GM12878 (cell line): ENCODE data around the gene KCND2. TPM values are rescaled to one million over a fixed set of nuclear protein-coding genes. Genes with fewer than 3 reads are reported as not detected.
A peak's percentile ranks its signal among the peaks of the same experiment; 100 is the strongest.

Experiments
- CHD2 ChIP-seq: IDR thresholded peaks from 2 replicates; pipeline ENCODE4 v1.6.1; 2011; ENCODE audit warnings: low read depth, low read length, improper control_type of control experiment, borderline replicate concordance
- CREM ChIP-seq: IDR thresholded peaks from 2 replicates; pipeline ENCODE4 v1.6.1; 2014; ENCODE audit warnings: antibody characterized with exemption, low read depth
- ELK1 ChIP-seq: IDR thresholded peaks from 2 replicates; pipeline ENCODE4 v1.6.1; 2012; ENCODE audit warnings: low read depth, low read length, improper control_type of control experiment
- ESRRA ChIP-seq: IDR thresholded peaks from 2 replicates; pipeline ENCODE4 v1.6.1; 2012; ENCODE audit warnings: mild to moderate bottlenecking, low read length, improper control_type of control experiment
- HDAC2 ChIP-seq: fragments of 200-600 bp; sonication (generic); IDR thresholded peaks from 2 replicates; pipeline ENCODE4 v1.6.1; 2017
- IKZF2 ChIP-seq, 2 experiments: fragments of 450-650 bp; IDR thresholded peaks; 2 replicates each; pipeline ENCODE4 v1.6.1; 2017; ENCODE audit warnings: mild to moderate bottlenecking in 2 of 2, moderate library complexity in 2 of 2
- KLF5 ChIP-seq: fragments of 450-650 bp; IDR thresholded peaks from 2 replicates; pipeline ENCODE4 v1.6.1; 2014; ENCODE audit warnings: mild to moderate bottlenecking; ENCODE audit not compliant: partially characterized antibody
- MEF2A ChIP-seq: IDR thresholded peaks from 2 replicates; pipeline ENCODE4 v1.6.1; 2011; ENCODE audit warnings: low read depth, mild to moderate bottlenecking, low read length, moderate library complexity; ENCODE audit not compliant: insufficient read depth
- MLLT1 ChIP-seq: fragments of 450-650 bp; IDR thresholded peaks from 2 replicates; pipeline ENCODE4 v1.6.1; 2016; ENCODE audit warnings: mild to moderate bottlenecking
- MTA3 ChIP-seq: IDR thresholded peaks from 2 replicates; pipeline ENCODE4 v1.6.1; 2012; ENCODE audit warnings: low read length, inconsistent platforms, borderline replicate concordance
- MXI1 ChIP-seq: fragments of 150-350 bp; IDR thresholded peaks from 2 replicates; pipeline ENCODE4 v1.6.1; 2011; ENCODE audit warnings: low read depth, mild to moderate bottlenecking, inconsistent platforms, low read length, improper control_type of control experiment
- NBN ChIP-seq: fragments of 450-650 bp; IDR thresholded peaks from 2 replicates; pipeline ENCODE4 v1.6.1; 2016
- NFYB ChIP-seq: IDR thresholded peaks from 2 replicates; pipeline ENCODE4 v1.6.1; 2011; ENCODE audit warnings: low read depth, mild to moderate bottlenecking, low read length, improper control_type of control experiment, moderate library complexity; ENCODE audit not compliant: insufficient read depth
- NKRF ChIP-seq: fragments of 450-650 bp; conservative IDR thresholded peaks from 2 replicates; pipeline ENCODE4 v1.6.1; 2017; ENCODE audit warnings: mild to moderate bottlenecking, moderate library complexity
- PAX8 ChIP-seq: fragments of 450-650 bp; IDR thresholded peaks from 2 replicates; pipeline ENCODE4 v1.6.1; 2017; ENCODE audit warnings: mild to moderate bottlenecking, moderate library complexity
- POLR2AphosphoS5 ChIP-seq: IDR thresholded peaks from 2 replicates; pipeline ENCODE4 v1.6.1; 2011; ENCODE audit warnings: mild to moderate bottlenecking, low read length, inconsistent platforms
- RBBP5 ChIP-seq: fragments of 200-600 bp; sonication (generic); conservative IDR thresholded peaks from 2 replicates; pipeline ENCODE4 v1.6.1; 2016
- SMAD1 ChIP-seq: fragments of 450-650 bp; IDR thresholded peaks from 2 replicates; pipeline ENCODE4 v1.6.1; 2018; ENCODE audit warnings: mild to moderate bottlenecking, low read depth; ENCODE audit not compliant: partially characterized antibody
- SMC3 ChIP-seq: IDR thresholded peaks from 2 replicates; pipeline ENCODE4 v1.6.1; 2011; ENCODE audit warnings: low read length, improper control_type of control experiment, borderline replicate concordance
- SREBF1 ChIP-seq: IDR thresholded peaks from 2 replicates; pipeline ENCODE4 v1.6.1; 2012; ENCODE audit warnings: mild to moderate bottlenecking, low read length
- STAT1 ChIP-seq: fragments of 450-650 bp; conservative IDR thresholded peaks from 2 replicates; pipeline ENCODE4 v1.6.1; 2014; ENCODE audit warnings: antibody characterized with exemption, mild to moderate bottlenecking
- ZBTB40 ChIP-seq: fragments of 450-650 bp; IDR thresholded peaks from 2 replicates; pipeline ENCODE4 v1.6.1; 2016; ENCODE audit warnings: mild to moderate bottlenecking, moderate library complexity, borderline replicate concordance
- ZNF622 ChIP-seq: fragments of 450-650 bp; IDR thresholded peaks from 2 replicates; pipeline ENCODE4 v1.6.1; 2017; ENCODE audit warnings: mild to moderate bottlenecking, inconsistent platforms
- polyA plus RNA-seq, 11 experiments: library from polyadenylated mRNA; depleted of rRNA in 4 of 11; unstranded in 6 of 11; stranded (reverse) in 5 of 11; fragments of >200 nt; fragmentation: Nextera tagmentation in 4 of 11; fragmentation: Illumina TruSeq in 1 of 11; extraction: Ambion mirVana in 4 of 11; extraction: Trizol in 1 of 11; gene quantifications; 1 replicate in 1 of 11; 2 replicates in 10 of 11; pipeline versions ENCODE4 v1.2.1 to v1.2.3, GENCODE V29; 2011 to 2016; ENCODE audit warnings: inconsistent platforms in 2 of 11, missing spikeins in 2 of 11, low read depth in 1 of 11
- total RNA-seq, 4 experiments: library from RNA; depleted of rRNA in 3 of 4; stranded (reverse); fragments of >200 nt in 3 of 4; fragmentation: Illumina TruSeq in 1 of 4; extraction: Trizol in 1 of 4; gene quantifications; 2 replicates each; pipeline versions ENCODE4 v1.2.1 to v1.2.3, GENCODE V29; 2013 to 2021

KCND2 gene
- total and polyA plus RNA-seq, 10 of the 15 experiments (the other 5 are each of a cell fraction or from before 2014, with no cell fraction given): 3.6 to 22.3 (median 6.3) TPM

GRCh38 chr7:120421151-120421651, 148.2 kb downstream of the KCND2 start (continued):
- TF ChIP-seq NKRF (no peak), MEF2A (peak; percentile 83), ZBTB40 (no peak), SREBF1 (peak; percentile 28; the same call in 1 of the 2 replicates), PAX8 (no peak), CHD2 (peak; percentile 50; the same call in 1 of the 2 replicates), HDAC2 (no peak), NFYB (no peak), MTA3 (peak; percentile 90; the same call in 1 of the 2 replicates), IKZF2 (IDR thresholded peaks at IDR 0.05) (peak; percentile 80 to 84; a peak in 2 of 4 replicates), POLR2AphosphoS5 (no peak; the same call in 1 of the 2 replicates), CREM (peak; percentile 91), ELK1 (no peak), SMC3 (no peak; the same call in 1 of the 2 replicates), STAT1 (no peak), ESRRA (no peak), SMAD1 (peak; percentile 20), MLLT1 (0 out of 2 replicates have a peak, but pooled peaks have one; percentile 41), MXI1 (no peak), KLF5 (no peak), NBN (0 out of 2 replicates have a peak, but pooled peaks have one; percentile 65), ZNF622 (no peak), RBBP5 (no peak)
